HepG2 (cell line): Measurements from ENCODE around the gene VSTM1. TPM values are rescaled to one million over a fixed set of nuclear protein-coding genes. Genes with fewer than 3 reads are reported as not detected.
A peak's percentile ranks its signal among the peaks of the same experiment; 100 is the strongest.

ENCODE experiments used
- DNMT1 ChIP-seq: sonication (generic); formaldehyde crosslinking; IDR thresholded peaks from 2 replicates; pipeline ENCODE4 v1.5.1; 2020; ENCODE audit warnings: mild to moderate bottlenecking, missing genetic modification reagents
- FOXM1 ChIP-seq: sonication (generic); formaldehyde crosslinking; IDR thresholded peaks from 2 replicates; pipeline ENCODE4 v1.5.0; 2020; ENCODE audit warnings: missing genetic modification reagents
- HOXD1 ChIP-seq: sonication (generic); formaldehyde crosslinking; IDR thresholded peaks from 2 replicates; pipeline ENCODE4 v1.5.0; 2020; ENCODE audit warnings: missing genetic modification reagents
- KLF15 ChIP-seq: sonication (generic); formaldehyde crosslinking; IDR thresholded peaks from 2 replicates; pipeline ENCODE4 v1.8.1; 2023; ENCODE audit warnings: borderline replicate concordance, mild to moderate bottlenecking, inconsistent platforms, missing genetic modification reagents, mixed read lengths
- MEIS2 ChIP-seq: sonication (generic); formaldehyde crosslinking; IDR thresholded peaks from 2 replicates; pipeline ENCODE4 v1.9.0; 2021; ENCODE audit warnings: mild to moderate bottlenecking, missing genetic modification reagents
- PITX1 ChIP-seq: sonication (generic); formaldehyde crosslinking; IDR thresholded peaks from 2 replicates; pipeline ENCODE4 v1.5.1; 2020; ENCODE audit warnings: mild to moderate bottlenecking, missing genetic modification reagents
- REPIN1 ChIP-seq: sonication (generic); formaldehyde crosslinking; IDR thresholded peaks from 2 replicates; pipeline ENCODE4 v1.8.0; 2022; ENCODE audit warnings: missing genetic modification reagents, low read depth, mild to moderate bottlenecking, borderline replicate concordance
- REXO4 ChIP-seq: sonication (generic); formaldehyde crosslinking; IDR thresholded peaks from 2 replicates; pipeline ENCODE4 v1.8.0; 2022; ENCODE audit warnings: missing genetic modification reagents, mild to moderate bottlenecking, borderline replicate concordance
- ZBTB38 ChIP-seq: sonication (generic); formaldehyde crosslinking; IDR thresholded peaks from 2 replicates; pipeline ENCODE4 v1.5.1; 2020; ENCODE audit warnings: mild to moderate bottlenecking, missing genetic modification reagents
- ZIK1 ChIP-seq: sonication (generic); formaldehyde crosslinking; IDR thresholded peaks from 2 replicates; pipeline ENCODE4 v1.5.0; 2020; ENCODE audit warnings: mild to moderate bottlenecking, low read depth, missing genetic modification reagents, borderline replicate concordance
- ZNF143 ChIP-seq: sonication (generic); formaldehyde crosslinking; IDR thresholded peaks from 2 replicates; pipeline ENCODE4 v1.4.0; 2020; ENCODE audit warnings: missing genetic modification reagents
- ZNF256 ChIP-seq: sonication (generic); formaldehyde crosslinking; conservative IDR thresholded peaks from 2 replicates; pipeline ENCODE4 v1.4.0; 2020; ENCODE audit warnings: missing genetic modification reagents
- ZNF430 ChIP-seq: sonication (generic); formaldehyde crosslinking; IDR thresholded peaks from 2 replicates; pipeline ENCODE4 v1.9.0; 2021; ENCODE audit warnings: mild to moderate bottlenecking, missing genetic modification reagents
- ZNF607 ChIP-seq: sonication (generic); formaldehyde crosslinking; IDR thresholded peaks from 2 replicates; pipeline ENCODE4 v1.5.1; 2020; ENCODE audit warnings: missing genetic modification reagents, mild to moderate bottlenecking, borderline replicate concordance
- ZNF773 ChIP-seq: sonication (generic); formaldehyde crosslinking; IDR thresholded peaks from 2 replicates; pipeline ENCODE4 v1.4.0; 2020; ENCODE audit warnings: missing genetic modification reagents, borderline replicate concordance
- ZZZ3 ChIP-seq: sonication (generic); formaldehyde crosslinking; IDR thresholded peaks from 2 replicates; pipeline ENCODE4 v1.4.0; 2020; ENCODE audit warnings: missing genetic modification reagents, mild to moderate bottlenecking, borderline replicate concordance
- polyA plus RNA-seq, 8 experiments: library from polyadenylated mRNA; depleted of rRNA in 3 of 8; stranded (reverse) in 7 of 8; unstranded in 1 of 8; fragments of >200 nt; fragmentation: Illumina TruSeq in 4 of 8; extraction: Trizol in 4 of 8; gene quantifications; 2 replicates each; pipeline versions ENCODE4 v1.2.1 to v1.2.3, GENCODE V29; 2011 to 2016; ENCODE audit warnings: low read depth in 4 of 8, missing spikeins in 1 of 8, mixed read lengths in 1 of 8; ENCODE audit not compliant: insufficient read depth in 1 of 8
- total RNA-seq, 5 experiments: library from RNA; depleted of rRNA; stranded (reverse); fragments of >200 nt; fragmentation: Illumina TruSeq; extraction: Trizol; gene quantifications; 2 replicates each; pipeline ENCODE4 v1.2.3, GENCODE V29; 2016; ENCODE audit warnings: low read depth in 1 of 5
- TF ChIP-seq, protein P1 (sequence below): sonication (generic); formaldehyde crosslinking; IDR thresholded peaks from 2 replicates; pipeline ENCODE4 v1.5.1; 2020; ENCODE audit warnings: mild to moderate bottlenecking, missing genetic modification reagents, moderate library complexity
- TF ChIP-seq, protein P2 (sequence below): sonication (generic); formaldehyde crosslinking; IDR thresholded peaks from 2 replicates; pipeline ENCODE4 v1.4.0; 2020; ENCODE audit warnings: missing genetic modification reagents
- TF ChIP-seq, protein P3 (sequence below): sonication (generic); formaldehyde crosslinking; conservative IDR thresholded peaks from 2 replicates; pipeline ENCODE4 v1.4.0; 2020; ENCODE audit warnings: missing genetic modification reagents

The VSTM1 gene
- total and polyA plus RNA-seq, 2 of the 13 experiments (the other 11 are each of a cell fraction or from before 2014, with no cell fraction given) = not detected

- TF ChIP-seq, protein P1, sequence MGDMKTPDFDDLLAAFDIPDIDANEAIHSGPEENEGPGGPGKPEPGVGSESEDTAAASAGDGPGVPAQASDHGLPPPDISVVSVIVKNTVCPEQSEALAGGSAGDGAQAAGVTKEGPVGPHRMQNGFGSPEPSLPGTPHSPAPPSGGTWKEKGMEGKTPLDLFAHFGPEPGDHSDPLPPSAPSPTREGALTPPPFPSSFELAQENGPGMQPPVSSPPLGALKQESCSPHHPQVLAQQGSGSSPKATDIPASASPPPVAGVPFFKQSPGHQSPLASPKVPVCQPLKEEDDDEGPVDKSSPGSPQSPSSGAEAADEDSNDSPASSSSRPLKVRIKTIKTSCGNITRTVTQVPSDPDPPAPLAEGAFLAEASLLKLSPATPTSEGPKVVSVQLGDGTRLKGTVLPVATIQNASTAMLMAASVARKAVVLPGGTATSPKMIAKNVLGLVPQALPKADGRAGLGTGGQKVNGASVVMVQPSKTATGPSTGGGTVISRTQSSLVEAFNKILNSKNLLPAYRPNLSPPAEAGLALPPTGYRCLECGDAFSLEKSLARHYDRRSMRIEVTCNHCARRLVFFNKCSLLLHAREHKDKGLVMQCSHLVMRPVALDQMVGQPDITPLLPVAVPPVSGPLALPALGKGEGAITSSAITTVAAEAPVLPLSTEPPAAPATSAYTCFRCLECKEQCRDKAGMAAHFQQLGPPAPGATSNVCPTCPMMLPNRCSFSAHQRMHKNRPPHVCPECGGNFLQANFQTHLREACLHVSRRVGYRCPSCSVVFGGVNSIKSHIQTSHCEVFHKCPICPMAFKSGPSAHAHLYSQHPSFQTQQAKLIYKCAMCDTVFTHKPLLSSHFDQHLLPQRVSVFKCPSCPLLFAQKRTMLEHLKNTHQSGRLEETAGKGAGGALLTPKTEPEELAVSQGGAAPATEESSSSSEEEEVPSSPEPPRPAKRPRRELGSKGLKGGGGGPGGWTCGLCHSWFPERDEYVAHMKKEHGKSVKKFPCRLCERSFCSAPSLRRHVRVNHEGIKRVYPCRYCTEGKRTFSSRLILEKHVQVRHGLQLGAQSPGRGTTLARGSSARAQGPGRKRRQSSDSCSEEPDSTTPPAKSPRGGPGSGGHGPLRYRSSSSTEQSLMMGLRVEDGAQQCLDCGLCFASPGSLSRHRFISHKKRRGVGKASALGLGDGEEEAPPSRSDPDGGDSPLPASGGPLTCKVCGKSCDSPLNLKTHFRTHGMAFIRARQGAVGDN = peak; percentile 96
- TF ChIP-seq, protein P2, sequence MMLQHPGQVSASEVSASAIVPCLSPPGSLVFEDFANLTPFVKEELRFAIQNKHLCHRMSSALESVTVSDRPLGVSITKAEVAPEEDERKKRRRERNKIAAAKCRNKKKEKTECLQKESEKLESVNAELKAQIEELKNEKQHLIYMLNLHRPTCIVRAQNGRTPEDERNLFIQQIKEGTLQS (CRISPR knock-in tag) = 0 out of 2 replicates have a peak, but pooled peaks have one; percentile 10
- TF ChIP-seq REPIN1 = 0 out of 2 replicates have a peak, but pooled peaks have one; percentile 34
- 0 out of 2 replicates have a peak, but pooled peaks have one; percentile 54 for TF ChIP-seq ZNF430 (CRISPR knock-in tag)
- peak; percentile 61; the same call in 1 of the 2 replicates for TF ChIP-seq ZNF607 (CRISPR knock-in tag)
- peak; percentile 84; the same call in 1 of the 2 replicates for TF ChIP-seq ZNF773 (CRISPR knock-in tag)
- TF ChIP-seq PITX1 = peak; percentile 33; the same call in 1 of the 2 replicates
- TF ChIP-seq ZZZ3 (CRISPR knock-in tag) = 0 out of 2 replicates have a peak, but pooled peaks have one; percentile 54
- peak; percentile 62; the same call in 1 of the 2 replicates for TF ChIP-seq MEIS2
- TF ChIP-seq ZNF143 (CRISPR knock-in tag) = peak; percentile 20; the same call in 1 of the 2 replicates
- 0 out of 2 replicates have a peak, but pooled peaks have one; percentile 53 for TF ChIP-seq HOXD1 (CRISPR knock-in tag)
- TF ChIP-seq FOXM1 (CRISPR knock-in tag) = 0 out of 2 replicates have a peak, but pooled peaks have one; percentile 64
- TF ChIP-seq ZIK1 (CRISPR knock-in tag) = peak; percentile 85; the same call in 1 of the 2 replicates
- peak; percentile 68; the same call in 1 of the 2 replicates for TF ChIP-seq REXO4 (CRISPR knock-in tag)
- peak; percentile 92; the same call in 1 of the 2 replicates for TF ChIP-seq KLF15 (CRISPR knock-in tag)
- peak; percentile 60; the same call in 1 of the 2 replicates for TF ChIP-seq ZBTB38
- 0 out of 2 replicates have a peak, but pooled peaks have one; percentile 45 for TF ChIP-seq ZNF256 (CRISPR knock-in tag)
- TF ChIP-seq DNMT1 = 0 out of 2 replicates have a peak, but pooled peaks have one; percentile 49
- TF ChIP-seq, protein P3, sequence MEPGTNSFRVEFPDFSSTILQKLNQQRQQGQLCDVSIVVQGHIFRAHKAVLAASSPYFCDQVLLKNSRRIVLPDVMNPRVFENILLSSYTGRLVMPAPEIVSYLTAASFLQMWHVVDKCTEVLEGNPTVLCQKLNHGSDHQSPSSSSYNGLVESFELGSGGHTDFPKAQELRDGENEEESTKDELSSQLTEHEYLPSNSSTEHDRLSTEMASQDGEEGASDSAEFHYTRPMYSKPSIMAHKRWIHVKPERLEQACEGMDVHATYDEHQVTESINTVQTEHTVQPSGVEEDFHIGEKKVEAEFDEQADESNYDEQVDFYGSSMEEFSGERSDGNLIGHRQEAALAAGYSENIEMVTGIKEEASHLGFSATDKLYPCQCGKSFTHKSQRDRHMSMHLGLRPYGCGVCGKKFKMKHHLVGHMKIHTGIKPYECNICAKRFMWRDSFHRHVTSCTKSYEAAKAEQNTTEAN (CRISPR knock-in tag) = peak; percentile 94
These were observed 32.3 kb upstream of the VSTM1 start (continued) for GRCh38 chr19:54095859-54096616.
